Measurements from ENCODE around the gene KAT6B. TPM values are rescaled to one million over a fixed set of nuclear protein-coding genes. Genes with fewer than 3 reads are reported as not detected.

KAT6B gene
- total and polyA plus RNA-seq, 2 of the 8 experiments (the other 6 are each of a cell fraction or from before 2014, with no cell fraction given) = 7.3 to 30.8 TPM

DNA sequence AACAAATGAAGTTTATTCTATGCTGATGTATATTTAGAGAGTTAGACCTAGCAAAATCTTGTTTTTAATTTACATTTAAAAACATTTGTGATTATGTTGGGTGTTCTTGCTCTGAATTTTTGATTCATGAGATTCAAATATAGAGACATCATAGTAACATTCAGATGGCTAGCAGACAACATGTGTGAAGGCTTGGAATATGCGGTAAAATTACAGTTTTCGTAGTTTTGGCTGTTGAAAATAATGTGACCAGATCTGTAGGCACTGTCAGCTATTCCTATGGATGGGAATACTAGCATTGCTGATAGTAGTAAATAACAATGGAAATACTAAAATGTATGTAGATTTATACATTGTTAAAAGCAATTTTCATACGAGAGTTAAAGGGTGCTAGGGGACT is 131.9 kb downstream of the KAT6B start:
- H2BK20ac ChIP-seq (ENCODE audit: low read length) = no peak overlapping the region
- H3K56ac ChIP-seq (replicated peaks; ENCODE audit: insufficient read length, low read depth, low read length) = no peak overlapping the region
- POLR2A ChIA-PET (ENCODE audit: partially characterized antibody) = no interaction called here
- no peak overlapping the region for H2AFZ ChIP-seq (ENCODE audit: low read length)
- H4K5ac ChIP-seq (ENCODE audit: insufficient read length, low read depth, low read length) = no peak overlapping the region
- WGBS, 2 experiments (ENCODE audit: extremely low coverage in 1 of 2, insufficient coverage in 1 of 2, insufficient read length in 1 of 2, insufficient replicate concordance in 2 of 2, low coverage in 1 of 2, low lambda C conversion rate in 2 of 2, missing lambda C conversion rate in 1 of 2) = 97% methylated on average over 3 of the region's 3 CpGs; no CpG with 5 or more reads in 1 of the 2 experiments
- H2BK120ac ChIP-seq (replicated peaks; ENCODE audit: low read depth, low read length) = no peak overlapping the region
- no peak overlapping the region for H3K14ac ChIP-seq (ENCODE audit: insufficient read length)
- no peaks in the 10 kb centered on the region for H3K9me3 ChIP-seq (ENCODE audit: insufficient read depth in 2 of 2, low read depth in 1 of 2, low read length in 1 of 2)
- no peak overlapping the region for H4K8ac ChIP-seq (ENCODE audit: extremely low read depth, insufficient read depth, low read length)
- no peaks in the 10 kb centered on the region for H3K27me3 ChIP-seq (replicated peaks in 1 of 4; ENCODE audit: control insufficient read depth in 3 of 4, extremely low read depth in 1 of 4, insufficient read depth in 3 of 4, low read length in 3 of 4)
- no peak overlapping the region for H3K23ac ChIP-seq (ENCODE audit: insufficient read length)
- no peak overlapping the region for H3K9ac ChIP-seq (replicated peaks in 1 of 4; ENCODE audit: extremely low read depth in 1 of 4, low read depth in 3 of 4, low read length in 3 of 4)
- H4K91ac ChIP-seq (replicated peaks; ENCODE audit: insufficient read length, low read length) = no peak overlapping the region
- H3K4ac ChIP-seq (replicated peaks; ENCODE audit: insufficient read length, low read depth, low read length) = no peak overlapping the region
- no peak for TF ChIP-seq NANOG (IDR thresholded peaks at IDR 0.05; ENCODE audit: insufficient read depth, low read depth, low read length, poor library complexity, severe bottlenecking)
- no peak for TF ChIP-seq EZH2 (IDR thresholded peaks at IDR 0.05; ENCODE audit: low read depth, low read length, severe bottlenecking)
- TF ChIP-seq ASH2L (IDR thresholded peaks at IDR 0.05; ENCODE audit: low read length) = no peak
- TF ChIP-seq KDM4A (IDR thresholded peaks at IDR 0.05; ENCODE audit: low read depth, low read length, severe bottlenecking) = no peak
- TF ChIP-seq HDAC2 (IDR thresholded peaks at IDR 0.05; ENCODE audit: borderline replicate concordance in 1 of 2, low read depth in 2 of 2, low read length in 2 of 2) = no peak
- no peak for TF ChIP-seq RBBP5 (IDR thresholded peaks at IDR 0.05; ENCODE audit: borderline replicate concordance, low read depth, low read length)
- no peak for TF ChIP-seq RNF2 (IDR thresholded peaks at IDR 0.05; ENCODE audit: borderline replicate concordance, low read depth, low read length, missing control alignments, poor library complexity, severe bottlenecking)
- no peaks in the 10 kb centered on the region; the same call in 1 of the 2 replicates for H3K79me1 ChIP-seq (ENCODE audit: low read depth, low read length)
- no peaks in the 10 kb centered on the region for H4K20me1 ChIP-seq (replicated peaks in 1 of 2; ENCODE audit: control insufficient read depth in 1 of 2, insufficient read depth in 2 of 2, low read length in 2 of 2)
- peaks cover 0 to 2% of the 10 kb centered on the region in 2 experiments; a peak in 1 of 4 replicates for H3K79me2 ChIP-seq (ENCODE audit: control insufficient read depth in 1 of 2, insufficient read depth in 2 of 2, low read length in 2 of 2)
- no peaks in the 10 kb centered on the region for H3K36me3 ChIP-seq (ENCODE audit: control insufficient read depth in 2 of 4, insufficient read depth in 4 of 4, low read length in 3 of 4)
- FAIRE-seq (no peak), DNase-seq (ENCODE audit: low read depth in 1 of 2, low spot score in 2 of 2) (no peak)
- H3K18ac ChIP-seq (ENCODE audit: extremely low read depth, low read length) = no peak overlapping the region
- H3K4me1 ChIP-seq (replicated peaks in 1 of 4; ENCODE audit: control insufficient read depth in 3 of 4, insufficient read depth in 4 of 4, low read length in 3 of 4) = no peaks in the 10 kb centered on the region
- H2BK12ac ChIP-seq (ENCODE audit: low read depth, low read length) = no peak overlapping the region
- H3K4me2 ChIP-seq (ENCODE audit: insufficient read depth in 1 of 2, low read depth in 2 of 2, low read length in 2 of 2) = no peak overlapping the region
- H3K27ac ChIP-seq (ENCODE audit: low read depth, low read length) = no peak overlapping the region
- H2BK5ac ChIP-seq (ENCODE audit: low read depth, low read length) = no peak overlapping the region
- H2AK5ac ChIP-seq (ENCODE audit: low read depth, low read length) = no peak overlapping the region
- H3K23me2 ChIP-seq (ENCODE audit: low read depth, low read length) = no peaks in the 10 kb centered on the region
- H3K4me3 ChIP-seq (ENCODE audit: extremely low read depth in 1 of 4, insufficient read depth in 2 of 4, low read depth in 3 of 4, low read length in 4 of 4) = no peak overlapping the region
- H2BK15ac ChIP-seq (ENCODE audit: low read length) = no peak overlapping the region
- CTCF ChIA-PET (ENCODE audit: partially characterized antibody) = interaction anchor here (0.5 kb wide), 1 partner anchor 244 kb away, joined by 3 read pairs; no protein-coding TSS in a partner anchor

Data from H1 (cell line).